ENCODE data around the gene HDAC4.
A peak's percentile ranks its signal among the peaks of the same experiment; 100 is the strongest.

Gene HDAC4

GRCh38 chr2:239162141-239162821 is 238.5 kb downstream of the HDAC4 start:
- H3K4me1 Mint-ChIP-seq = peaks cover 5% of the 10 kb centered on the region
- H3K27ac Mint-ChIP-seq = no peak overlapping the region
- H3K36me3 Mint-ChIP-seq = peaks cover 22% of the 10 kb centered on the region
- no peaks in the 10 kb centered on the region for H3K27me3 Mint-ChIP-seq
- DNase-seq (ENCODE audit: low spot score in 2 of 2) (no peak), ATAC-seq (ENCODE audit: low read depth) (no peak)
- no peak overlapping the region for H3K4me3 Mint-ChIP-seq
- H3K9me3 Mint-ChIP-seq = peaks cover 4% of the 10 kb centered on the region

GRCh38 chr2:239161711-239162140 is 239.1 kb downstream of the HDAC4 start:
- Mint-ChIP-seq H3K4me3 (no peak overlapping the region), H3K27me3 (no peaks in the 10 kb centered on the region), H3K4me1 (peaks cover 5% of the 10 kb centered on the region), H3K27ac (no peak overlapping the region), H3K36me3 (peaks cover 24% of the 10 kb centered on the region), H3K9me3 (peaks cover 4% of the 10 kb centered on the region)
- ATAC-seq (ENCODE audit: low read depth) (no peak), DNase-seq (ENCODE audit: low spot score in 2 of 2) (no peak)

DNA sequence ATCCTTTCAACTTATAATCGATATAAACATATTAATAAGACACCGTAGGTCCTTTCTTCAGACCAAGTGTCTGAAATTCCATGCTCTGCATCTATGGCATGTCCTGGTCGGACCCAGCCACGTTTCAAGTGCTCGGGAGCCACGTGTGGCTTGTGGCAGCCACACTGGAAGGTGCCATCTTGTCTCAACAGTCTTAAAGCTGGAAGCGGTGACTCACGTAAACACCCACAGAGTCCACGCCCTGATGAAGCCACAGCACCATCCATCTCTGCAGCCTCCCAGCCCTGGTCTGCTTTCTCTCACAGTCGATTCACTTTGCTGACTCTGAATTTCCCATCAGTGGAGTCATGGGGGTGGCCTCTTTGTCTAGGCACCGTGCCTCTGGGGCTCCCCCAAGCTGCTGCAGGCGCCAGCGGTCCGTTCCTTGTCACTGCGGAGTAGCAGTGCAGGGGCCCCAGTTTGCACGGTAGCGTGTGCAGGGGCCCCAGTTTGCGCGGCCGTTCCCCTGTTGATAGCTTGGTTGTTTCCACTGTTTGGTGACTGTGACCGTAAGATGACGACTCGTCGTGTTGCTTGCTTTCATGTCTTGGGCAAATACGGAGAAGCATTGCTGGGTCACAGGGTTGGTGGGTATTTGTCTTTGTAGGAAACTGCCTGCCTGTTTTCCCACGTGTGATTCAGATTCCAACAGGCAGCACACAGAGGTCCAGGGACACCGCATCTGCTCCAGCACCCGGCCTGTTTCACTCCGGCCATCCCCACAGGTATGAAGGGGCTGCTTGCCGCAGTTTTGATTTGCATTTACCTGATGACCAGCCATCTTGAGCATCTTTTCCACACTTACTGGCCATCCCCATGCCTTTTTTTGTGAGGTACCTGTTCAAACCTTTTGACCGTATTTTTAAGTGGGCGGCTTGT is 240.3 kb downstream of the HDAC4 start:
- Mint-ChIP-seq H3K27ac (no peak overlapping the region), H3K9me3 (peaks cover 4% of the 10 kb centered on the region), H3K4me1 (peaks cover 5% of the 10 kb centered on the region), H3K4me3 (no peak overlapping the region), H3K27me3 (no peaks in the 10 kb centered on the region), H3K36me3 (peaks cover 28% of the 10 kb centered on the region)
- ATAC-seq (ENCODE audit: low read depth) (no peak), DNase-seq (ENCODE audit: low spot score in 2 of 2) (no peak)

DNA sequence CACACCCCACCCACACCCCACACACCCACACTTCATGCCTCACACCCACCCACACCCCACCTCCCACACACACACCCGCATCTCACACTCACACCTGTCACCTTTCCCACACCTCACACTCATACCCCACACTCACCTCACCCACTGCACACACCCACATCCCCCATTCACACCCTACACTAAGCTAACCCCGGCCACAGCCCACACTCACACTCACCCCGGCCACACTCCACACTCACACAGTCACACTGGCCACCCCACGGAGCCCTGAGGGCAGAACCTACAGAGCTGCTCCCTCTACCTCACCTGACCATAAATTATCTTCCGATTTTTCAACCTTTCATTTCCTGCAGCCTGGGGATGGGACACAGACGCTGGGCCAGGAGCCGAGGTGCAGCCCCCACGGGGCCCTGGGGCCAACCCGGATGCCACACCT is 241.3 kb downstream of the HDAC4 start:
- Mint-ChIP-seq H3K27me3 (no peaks in the 10 kb centered on the region), H3K36me3 (peaks cover 30% of the 10 kb centered on the region), H3K4me3 (no peak overlapping the region), H3K4me1 (peaks cover 5% of the 10 kb centered on the region), H3K27ac (no peak overlapping the region), H3K9me3 (peaks cover 4% of the 10 kb centered on the region)
- ATAC-seq (ENCODE audit: low read depth) = no peak
- no peak for DNase-seq (ENCODE audit: low spot score in 2 of 2)

DNA sequence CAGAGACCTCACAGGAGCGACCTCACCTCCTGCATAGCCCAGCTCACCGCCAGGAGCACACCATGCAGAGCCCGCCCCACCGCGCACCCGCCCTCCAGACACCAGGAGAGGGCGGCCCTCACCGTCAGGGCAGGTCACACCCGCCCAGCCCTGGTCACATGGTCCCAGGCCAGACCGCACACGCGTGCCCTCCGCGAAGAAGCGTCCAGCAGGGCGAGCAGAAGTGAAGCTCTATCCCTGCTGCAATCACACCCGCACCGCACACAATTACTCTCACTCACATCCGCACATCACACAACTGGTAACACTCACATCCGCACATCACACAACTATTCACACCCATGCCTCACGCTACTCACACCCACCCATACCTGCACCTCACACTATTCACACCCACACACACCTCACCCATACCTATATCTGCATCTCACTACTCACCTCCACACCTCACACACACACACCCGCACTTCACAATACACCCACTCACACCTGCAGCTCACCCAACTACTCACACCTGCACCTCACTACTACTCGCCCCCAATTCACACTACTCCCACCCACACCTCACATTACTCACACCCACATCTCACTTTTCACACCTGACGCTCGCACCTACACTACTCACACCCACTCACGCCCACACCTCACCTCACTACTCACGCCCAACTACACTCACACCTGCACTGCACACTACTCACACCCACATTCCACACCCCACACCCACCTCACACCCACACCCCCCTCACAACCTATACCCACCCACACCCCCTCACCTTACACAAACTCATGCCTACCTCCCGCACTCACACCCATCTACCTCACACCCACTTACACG is 242.0 kb downstream of the HDAC4 start:
- ATAC-seq (ENCODE audit: low read depth) (no peak), DNase-seq (ENCODE audit: low spot score in 2 of 2) (no peak)
- no peaks in the 10 kb centered on the region for H3K27me3 Mint-ChIP-seq
- H3K9me3 Mint-ChIP-seq = peaks cover 4% of the 10 kb centered on the region
- no peak overlapping the region for H3K4me3 Mint-ChIP-seq
- H3K27ac Mint-ChIP-seq = no peak overlapping the region
- peaks cover 5% of the 10 kb centered on the region for H3K4me1 Mint-ChIP-seq
- H3K36me3 Mint-ChIP-seq = peaks cover 33% of the 10 kb centered on the region

DNA sequence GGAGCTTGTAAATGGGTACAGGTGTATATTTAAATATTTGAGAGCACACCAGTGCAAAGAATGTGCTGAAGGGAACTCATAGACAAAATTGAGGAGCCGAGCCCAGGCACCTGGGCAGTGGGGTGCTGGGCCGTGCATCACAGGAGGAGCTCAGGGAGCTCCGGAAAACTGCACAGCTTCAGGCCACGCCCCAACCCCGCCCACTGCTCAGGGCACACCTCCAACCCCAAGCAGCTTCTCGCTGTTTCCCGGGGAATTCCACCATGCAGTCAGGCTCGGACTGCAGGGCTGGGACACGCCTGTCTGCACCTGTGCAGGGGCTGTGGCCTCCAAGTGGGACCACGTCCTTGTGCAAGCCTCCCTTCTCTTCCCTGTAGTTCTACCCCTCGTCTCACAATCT is 243.0 kb downstream of the HDAC4 start:
- ATAC-seq (ENCODE audit: low read depth) = peak; percentile 46
- H3K36me3 Mint-ChIP-seq = peaks cover 34% of the 10 kb centered on the region
- H3K27ac Mint-ChIP-seq = no peak overlapping the region
- peaks cover 5% of the 10 kb centered on the region for H3K4me1 Mint-ChIP-seq
- DNase-seq (ENCODE audit: low spot score in 2 of 2) = no peak
- H3K4me3 Mint-ChIP-seq = no peak overlapping the region
- H3K9me3 Mint-ChIP-seq = peaks cover 4% of the 10 kb centered on the region
- no peaks in the 10 kb centered on the region for H3K27me3 Mint-ChIP-seq

GRCh38 chr2:239157269-239157668 is 243.6 kb downstream of the HDAC4 start:
- DNase-seq (ENCODE audit: low spot score in 2 of 2) (no peak), ATAC-seq (ENCODE audit: low read depth) (no peak)
- Mint-ChIP-seq H3K27me3 (no peaks in the 10 kb centered on the region), H3K4me1 (peaks cover 5% of the 10 kb centered on the region), H3K4me3 (no peak overlapping the region), H3K9me3 (peaks cover 4% of the 10 kb centered on the region), H3K27ac (no peak overlapping the region), H3K36me3 (peaks cover 36% of the 10 kb centered on the region)

DNA sequence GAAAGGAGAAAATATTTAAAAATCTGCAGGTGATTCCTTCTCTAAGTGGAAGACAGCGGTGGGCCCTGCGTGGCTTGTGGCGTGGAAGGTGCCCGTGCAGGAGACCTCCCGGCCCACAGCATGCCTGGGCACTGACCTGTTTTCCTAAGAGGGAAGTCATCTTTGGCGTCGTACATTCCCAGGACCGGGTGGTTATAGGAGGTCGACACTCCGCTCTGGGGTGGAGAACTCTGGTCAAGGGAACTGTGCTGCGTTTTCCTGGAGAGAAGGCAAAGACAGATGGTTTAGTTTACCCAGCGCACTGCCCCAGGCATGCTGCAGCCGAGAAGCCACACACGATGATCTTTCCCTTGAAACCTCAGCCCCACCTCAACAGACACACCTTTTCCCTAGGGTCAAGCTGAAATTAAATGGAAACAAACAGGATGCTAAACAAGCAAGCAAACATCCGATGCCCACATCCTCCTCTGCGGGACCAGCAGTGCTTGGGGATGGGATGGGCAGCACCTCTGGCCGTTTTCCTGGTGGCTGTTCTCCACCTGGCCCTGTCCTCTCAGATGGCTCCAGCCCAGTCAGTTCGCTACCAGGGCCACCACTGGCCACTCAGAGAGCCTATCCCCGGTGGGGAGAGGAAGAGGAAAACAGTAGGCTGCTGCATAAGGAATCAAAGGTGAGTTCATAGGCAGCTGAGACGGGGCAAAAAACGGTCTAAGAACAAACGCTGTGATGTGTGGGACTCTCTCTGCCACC is 244.1 kb downstream of the HDAC4 start:
- Mint-ChIP-seq H3K4me3 (no peak overlapping the region), H3K27ac (no peak overlapping the region), H3K4me1 (peaks cover 5% of the 10 kb centered on the region), H3K27me3 (no peaks in the 10 kb centered on the region), H3K9me3 (peaks cover 4% of the 10 kb centered on the region), H3K36me3 (peaks cover 30% of the 10 kb centered on the region)
- ATAC-seq (ENCODE audit: low read depth) (no peak), DNase-seq (ENCODE audit: low spot score in 2 of 2) (no peak)

DNA sequence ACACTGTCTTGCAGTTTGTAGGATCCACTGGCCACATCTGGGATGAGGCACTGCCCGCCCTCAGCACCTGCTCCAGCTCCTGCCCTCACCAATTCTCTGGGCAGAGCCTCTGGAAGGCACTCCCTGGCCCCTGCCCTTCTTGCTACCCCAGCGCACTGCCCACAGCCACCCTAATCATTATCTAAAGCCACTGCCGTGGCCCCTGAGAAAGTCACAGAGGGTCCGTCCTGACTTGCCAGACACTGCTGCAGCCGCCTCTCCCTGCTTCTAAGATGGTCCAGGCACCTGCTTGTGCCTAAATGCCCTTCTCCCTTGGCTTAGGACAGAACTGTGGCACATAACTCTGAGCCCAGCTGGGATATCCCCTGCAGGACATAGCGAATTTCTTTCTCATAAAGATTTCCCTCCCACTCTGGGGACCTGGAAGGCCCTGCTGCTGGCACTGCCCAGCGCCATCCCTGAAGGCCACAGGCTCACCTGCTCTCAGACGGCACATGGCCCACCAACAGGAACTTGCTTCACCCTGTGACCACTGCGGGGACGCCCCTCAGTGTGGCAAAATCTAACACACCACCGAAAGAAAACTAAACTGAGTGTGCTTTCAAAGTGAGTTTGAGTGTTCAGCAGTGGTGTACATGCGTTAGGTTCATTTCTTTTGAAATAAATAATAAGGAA is 244.9 kb downstream of the HDAC4 start:
- H3K27ac Mint-ChIP-seq = no peak overlapping the region
- no peak overlapping the region for H3K4me3 Mint-ChIP-seq
- peaks cover 27% of the 10 kb centered on the region for H3K36me3 Mint-ChIP-seq
- H3K27me3 Mint-ChIP-seq = no peaks in the 10 kb centered on the region
- H3K9me3 Mint-ChIP-seq = peaks cover 4% of the 10 kb centered on the region
- H3K4me1 Mint-ChIP-seq = peaks cover 6% of the 10 kb centered on the region
- DNase-seq (ENCODE audit: low spot score in 2 of 2) (no peak), ATAC-seq (ENCODE audit: low read depth) (no peak)

- H3K36me3 Mint-ChIP-seq = peaks cover 28% of the 10 kb centered on the region
- H3K27me3 Mint-ChIP-seq = no peaks in the 10 kb centered on the region
- H3K4me1 Mint-ChIP-seq = peaks cover 12% of the 10 kb centered on the region
- no peak for DNase-seq (ENCODE audit: low spot score in 2 of 2)
- H3K27ac Mint-ChIP-seq = no peak overlapping the region
- H3K9me3 Mint-ChIP-seq = peaks cover 6% of the 10 kb centered on the region
- ATAC-seq (ENCODE audit: low read depth) = no peak
- H3K4me3 Mint-ChIP-seq = no peak overlapping the region
These were observed 245.6 kb downstream of the HDAC4 start for GRCh38 chr2:239154971-239155805.

GRCh38 chr2:239153806-239154591 is 246.8 kb downstream of the HDAC4 start:
- Mint-ChIP-seq H3K4me3 (no peak overlapping the region), H3K27me3 (no peaks in the 10 kb centered on the region), H3K27ac (no peak overlapping the region), H3K9me3 (peaks cover 7% of the 10 kb centered on the region), H3K4me1 (peaks cover 13% of the 10 kb centered on the region), H3K36me3 (peaks cover 28% of the 10 kb centered on the region)
- DNase-seq (ENCODE audit: low spot score in 2 of 2) (no peak), ATAC-seq (ENCODE audit: low read depth) (no peak)

DNA sequence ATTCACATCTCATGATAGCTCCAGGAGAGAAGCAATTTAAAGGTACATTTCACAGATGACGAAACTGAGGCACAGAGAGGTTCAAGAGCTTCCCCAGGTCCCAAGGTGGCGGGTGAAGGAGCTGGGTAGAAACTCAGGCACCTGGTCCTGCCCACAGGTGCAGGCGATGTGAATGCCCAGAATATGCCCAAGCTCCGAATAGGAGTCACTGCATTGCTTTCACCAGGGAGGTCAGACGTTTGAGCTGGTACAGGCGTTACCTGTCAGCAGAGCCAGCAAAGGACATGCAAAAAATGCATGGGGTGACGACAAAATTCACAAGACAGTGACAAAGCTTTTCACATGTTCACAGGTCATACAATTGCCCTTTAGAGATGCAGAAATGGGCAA is 247.9 kb downstream of the HDAC4 start:
- H3K36me3 Mint-ChIP-seq = peaks cover 32% of the 10 kb centered on the region
- peaks cover 10% of the 10 kb centered on the region for H3K4me1 Mint-ChIP-seq
- H3K4me3 Mint-ChIP-seq = no peak overlapping the region
- H3K27me3 Mint-ChIP-seq = no peaks in the 10 kb centered on the region
- peaks cover 4% of the 10 kb centered on the region for H3K9me3 Mint-ChIP-seq
- DNase-seq (ENCODE audit: low spot score in 2 of 2) = no peak
- no peak overlapping the region for H3K27ac Mint-ChIP-seq
- no peak for ATAC-seq (ENCODE audit: low read depth)

Data from memory B cell (primary cell).